HG03521 (cell line): ENCODE measurements around the gene CR2.
"Not testable (repeated sequence)": the region's sequence is repeated elsewhere in the genome, so short reads cannot be mapped to it uniquely, and the experiment has no call there.

Experiments
- ATAC-seq: cut with Tn5 transposase; IDR thresholded peaks from one replicate; pipeline ENCODE4 v1.9.1; 2021; ENCODE audit warnings: mild to moderate bottlenecking, moderate library complexity; ENCODE audit not compliant: unreplicated experiment

CR2 gene

GRCh38 chr1:207454046-207454964 lies at the start of gene CR2:
TSS of gene CR2 (plus strand) at chr1:207454328. CDS start at chr1:207454419, 91 bp downstream.
- peak; percentile 81 for ATAC-seq

DNA sequence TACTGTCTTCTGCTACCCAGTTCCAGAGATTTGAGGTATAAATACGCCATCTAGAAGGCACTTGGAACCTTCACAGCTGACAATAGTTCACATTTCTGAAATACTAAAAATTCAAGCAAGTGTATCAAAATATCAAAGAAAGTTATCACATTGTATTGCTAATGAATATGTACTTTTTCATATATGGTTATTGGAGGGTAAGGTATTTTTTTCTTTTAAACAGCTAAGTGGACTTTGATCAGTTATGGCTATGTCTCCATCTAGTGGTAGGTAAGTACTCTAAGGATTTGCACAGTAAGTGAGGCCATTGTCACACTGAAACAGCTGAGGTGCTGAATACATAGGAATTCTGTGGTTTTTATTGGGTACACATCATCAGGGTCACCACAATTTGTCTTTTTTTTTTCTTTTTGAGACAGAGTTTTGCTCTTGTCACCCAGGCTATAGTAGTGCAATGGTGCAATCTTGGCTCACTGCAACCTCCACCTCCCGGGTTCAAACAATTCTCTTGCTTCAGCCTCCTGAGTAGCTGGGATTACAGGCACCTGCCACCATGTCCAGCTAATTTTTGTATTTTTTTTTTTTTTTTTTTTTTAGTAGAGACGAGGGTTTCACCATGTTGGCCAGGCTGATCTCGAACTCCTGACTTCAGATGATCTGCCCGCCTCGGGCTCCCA lies 49.1 kb upstream of the CR2 start:
- no peak for ATAC-seq

DNA sequence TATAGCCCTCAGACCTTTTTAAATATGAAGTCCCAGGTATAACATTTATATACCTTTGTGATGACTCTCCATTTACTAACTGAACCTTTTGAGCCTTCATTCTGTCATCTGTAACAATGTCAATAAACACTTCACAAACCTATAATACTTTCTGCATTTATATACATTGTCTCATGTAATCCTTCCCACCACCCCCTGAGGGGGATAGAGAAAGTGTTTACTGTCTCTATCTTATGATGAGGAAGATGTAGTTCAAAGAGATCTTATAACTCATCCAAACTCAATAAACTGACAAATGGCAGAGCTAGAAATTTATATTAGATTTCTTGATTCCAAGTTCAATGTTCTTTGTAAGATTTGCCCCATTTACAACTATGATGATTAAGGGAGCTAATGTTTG lies 48.3 kb upstream of the CR2 start:
- ATAC-seq = no peak

GRCh38 chr1:207407655-207408260 lies 46.4 kb upstream of the CR2 start:
- no peak for ATAC-seq

- ATAC-seq = no peak
Observed at GRCh38 chr1:207412845-207413244, 41.3 kb upstream of the CR2 start.

DNA sequence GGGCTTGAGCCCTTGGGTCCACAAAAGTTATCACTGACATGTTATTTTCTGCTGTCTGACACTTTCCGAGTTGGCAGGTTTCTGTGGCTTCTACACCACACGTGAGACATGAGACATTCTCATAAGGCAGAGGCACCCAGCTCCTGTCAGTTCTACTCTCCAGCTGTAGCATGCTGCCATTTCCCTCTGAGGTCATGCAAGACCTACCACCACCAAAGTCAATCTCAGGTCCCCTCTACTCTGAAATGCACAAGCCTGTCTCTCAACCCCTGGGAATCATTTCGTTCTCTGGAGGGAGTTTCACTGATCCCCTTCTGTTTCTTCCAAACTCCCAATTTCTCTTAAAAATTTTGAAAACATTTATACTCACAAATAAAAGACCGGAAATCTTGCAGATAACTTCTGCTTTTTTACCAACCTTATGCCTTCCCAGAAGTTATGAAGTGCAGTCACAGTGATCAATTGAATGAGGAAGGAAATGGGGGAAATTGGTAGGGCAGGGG lies 39.5 kb upstream of the CR2 start:
- peak; percentile 98 for ATAC-seq

- no peak for ATAC-seq
Observed at GRCh38 chr1:207417076-207417475, 37.1 kb upstream of the CR2 start.

DNA sequence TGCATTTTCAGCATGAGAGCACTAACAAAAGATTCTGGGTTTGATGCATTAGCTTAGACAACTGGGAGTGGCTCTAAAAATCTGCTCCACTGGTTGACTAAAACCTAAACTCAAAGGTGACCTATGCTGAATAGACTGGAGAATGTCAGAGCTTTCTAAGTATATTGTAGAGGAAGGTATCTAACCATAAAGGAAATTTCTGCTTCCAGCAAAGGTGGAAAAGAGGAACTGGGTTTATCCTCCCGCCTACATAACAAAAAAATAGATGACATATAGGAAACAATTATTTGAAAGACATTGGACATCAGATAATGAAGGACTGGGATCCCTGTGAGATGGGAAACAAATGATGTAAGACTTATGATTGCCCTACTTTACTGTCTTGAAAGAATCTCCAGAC lies 35.8 kb upstream of the CR2 start:
- ATAC-seq = no peak

DNA sequence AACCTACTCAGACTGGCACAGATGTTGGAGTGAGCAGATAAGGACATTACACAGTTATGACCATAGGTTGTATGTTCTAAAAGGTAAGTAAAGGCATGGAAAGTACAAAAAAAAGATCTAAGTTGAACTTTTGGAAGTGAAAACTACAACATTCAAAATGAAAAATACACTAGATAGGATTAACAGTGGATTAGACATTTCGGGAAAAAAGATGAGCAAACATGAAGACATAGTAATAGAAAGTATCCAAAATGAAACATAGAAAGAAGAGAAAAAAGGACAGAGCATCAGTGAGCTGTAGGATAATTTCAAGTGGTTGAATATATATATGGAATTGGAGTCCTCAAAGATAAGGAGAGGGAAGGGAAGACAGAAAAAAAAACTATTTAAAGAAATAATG lies 34.0 kb upstream of the CR2 start:
- ATAC-seq = no peak

- no peak for ATAC-seq
Observed at GRCh38 chr1:207421078-207421477, 33.0 kb upstream of the CR2 start.

DNA sequence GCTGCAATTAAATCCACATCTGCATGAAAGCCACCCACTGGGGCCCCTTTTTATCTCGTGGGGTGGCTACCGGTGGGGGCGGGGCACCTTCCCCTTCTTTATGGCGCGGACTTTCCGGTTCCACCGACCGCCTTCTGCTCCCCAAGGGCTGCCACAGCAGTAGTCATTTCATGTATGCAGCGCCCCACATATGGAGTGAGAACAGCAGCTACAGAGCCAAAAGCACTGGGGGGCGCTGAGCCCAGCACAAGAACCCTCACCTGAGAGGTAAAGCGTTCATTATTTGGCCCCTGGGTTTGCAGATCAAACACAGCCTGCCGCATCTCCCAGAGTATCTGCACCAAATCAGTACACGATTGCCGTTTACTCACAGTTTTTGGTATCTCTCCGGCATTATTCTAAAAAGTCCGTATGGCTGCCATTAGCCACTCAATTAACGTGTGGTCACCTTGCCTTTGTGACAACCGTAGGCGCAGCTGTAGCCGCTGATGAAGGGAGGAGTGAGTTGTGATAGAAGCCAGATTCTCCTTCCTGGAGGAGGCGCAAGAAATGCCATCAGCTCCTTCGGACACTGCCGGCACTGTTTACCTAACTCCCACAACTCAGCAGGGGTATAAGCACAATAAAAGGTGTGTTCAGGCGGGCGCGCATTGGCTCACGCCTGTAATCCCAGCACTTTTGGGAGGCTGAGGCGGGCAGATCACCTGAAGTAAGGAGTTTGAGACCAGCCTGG lies 30.4 kb upstream of the CR2 start:
- ATAC-seq = no peak

DNA sequence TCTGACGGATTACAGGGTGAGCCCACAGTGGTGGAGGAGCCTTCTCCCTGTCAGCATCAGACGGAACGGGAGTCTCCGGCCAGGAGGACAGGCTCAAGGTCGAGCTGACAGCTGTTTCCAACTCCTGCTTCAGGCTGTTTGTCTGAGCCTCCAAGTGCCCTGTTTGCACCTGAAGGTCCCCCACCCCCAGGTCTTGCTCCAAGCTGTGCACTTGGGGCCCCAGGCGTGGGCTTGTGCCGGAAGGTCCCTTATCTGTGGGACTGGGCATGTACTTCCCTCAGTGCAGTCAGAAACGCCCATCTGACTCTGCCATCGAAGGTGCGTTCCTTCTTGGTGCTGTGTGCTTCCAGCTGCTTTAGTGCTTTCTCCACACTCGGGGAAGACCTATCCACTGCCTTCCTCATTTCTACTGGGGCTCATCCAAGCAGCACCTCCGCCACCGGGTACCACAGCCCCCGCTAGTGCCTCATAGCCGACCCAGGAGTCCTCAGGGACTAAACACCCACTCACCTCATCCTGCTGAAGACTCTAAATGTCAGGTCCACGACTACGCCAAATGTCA lies 29.5 kb upstream of the CR2 start:
- no peak for ATAC-seq

GRCh38 chr1:207427832-207428585 lies 26.1 kb upstream of the CR2 start:
- ATAC-seq = no peak

DNA sequence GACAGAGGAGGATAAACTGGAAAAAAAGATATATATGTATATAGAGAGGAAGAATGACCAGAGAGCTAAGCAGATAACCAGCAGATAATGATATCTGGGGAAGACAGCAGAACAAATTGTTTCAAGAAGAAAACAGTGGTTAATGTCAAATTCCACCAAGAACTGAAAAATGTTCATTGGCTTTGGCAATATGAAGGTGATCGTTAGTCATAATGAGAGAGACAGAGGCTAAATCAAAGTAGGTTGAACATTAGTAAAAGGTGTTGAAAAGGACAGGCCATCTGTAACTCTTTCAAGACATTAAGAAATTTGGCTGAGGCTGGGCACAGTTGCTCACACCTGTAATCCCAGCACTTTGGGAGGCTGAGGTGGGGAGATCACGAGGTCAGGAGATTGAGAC lies 25.3 kb upstream of the CR2 start:
- ATAC-seq = no peak

DNA sequence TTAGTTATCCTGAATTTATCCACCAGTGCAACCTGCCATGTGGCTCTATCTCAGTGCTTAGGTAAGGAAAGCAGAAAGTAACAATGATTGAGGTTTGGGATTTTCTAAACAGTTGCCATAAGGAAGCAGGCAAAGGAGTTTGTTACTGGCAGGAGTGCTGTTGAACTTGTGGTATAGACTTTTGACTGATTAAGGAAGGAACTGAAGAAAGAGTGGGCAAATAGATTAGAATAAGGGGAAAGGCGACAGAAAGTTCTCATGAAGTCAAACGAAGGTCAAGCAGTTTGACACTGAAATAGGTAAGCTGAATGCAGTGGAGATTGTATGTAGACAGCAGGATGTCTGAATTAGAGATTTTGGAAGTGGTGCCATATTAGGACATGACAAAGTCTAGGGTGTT lies 24.2 kb upstream of the CR2 start:
- ATAC-seq = no peak

DNA sequence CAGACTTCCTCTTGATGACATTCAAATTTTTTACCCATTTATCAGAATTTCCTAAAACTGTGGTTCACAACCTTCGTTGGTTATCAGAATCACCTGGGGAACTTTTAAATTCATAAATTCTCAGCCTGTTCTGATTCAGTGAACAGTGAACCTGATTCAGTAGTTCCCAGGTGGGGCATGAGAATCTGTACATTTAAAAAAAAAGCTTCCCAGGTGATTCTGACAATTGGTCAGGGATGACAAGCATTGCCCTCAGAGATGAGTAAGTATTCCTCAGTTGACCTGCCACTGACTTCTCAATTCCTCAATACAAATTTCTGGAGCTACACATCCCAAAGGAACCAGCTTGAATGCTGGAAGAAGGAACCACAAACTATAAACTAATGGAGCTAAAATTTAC lies 23.5 kb upstream of the CR2 start:
- ATAC-seq = no peak

DNA sequence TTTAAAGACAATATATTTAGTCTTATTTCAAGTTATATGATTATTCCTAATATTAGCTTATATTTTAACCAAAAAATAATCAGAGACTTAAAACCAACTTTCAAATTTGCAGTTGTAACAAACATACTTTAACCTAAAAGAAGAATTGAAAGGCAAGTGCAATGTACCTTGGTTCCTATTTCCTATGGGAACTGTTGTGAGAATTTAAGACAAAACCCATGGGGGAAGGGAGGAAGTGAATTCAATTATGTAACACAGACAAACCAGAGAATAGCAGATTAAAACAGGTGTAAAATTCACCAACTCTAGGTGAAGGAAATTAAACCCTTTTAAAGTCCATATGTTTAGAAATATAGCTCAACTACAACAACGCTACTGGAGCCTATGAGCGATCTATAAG lies 22.6 kb upstream of the CR2 start:
- no peak for ATAC-seq

GRCh38 chr1:207433435-207433834 lies 20.7 kb upstream of the CR2 start:
- ATAC-seq = no peak

DNA sequence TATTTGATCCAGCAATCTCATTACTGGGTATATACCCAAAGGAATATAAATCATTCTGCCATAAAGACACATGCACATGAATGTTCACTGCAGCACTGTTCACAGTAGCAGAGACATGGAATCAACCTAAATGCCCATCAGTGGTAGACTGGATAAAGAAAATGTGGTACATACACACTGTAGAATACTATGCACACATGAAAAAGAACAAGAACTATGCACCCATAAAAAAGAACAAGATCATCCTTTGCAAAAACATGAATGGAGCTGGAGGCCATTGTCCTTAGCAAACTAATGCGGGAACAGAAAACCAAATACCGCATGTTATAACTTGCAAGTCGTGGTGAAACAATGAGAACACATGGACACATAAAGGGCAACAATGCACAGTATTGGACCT lies 17.4 kb upstream of the CR2 start:
- ATAC-seq = not testable (repeated sequence)

DNA sequence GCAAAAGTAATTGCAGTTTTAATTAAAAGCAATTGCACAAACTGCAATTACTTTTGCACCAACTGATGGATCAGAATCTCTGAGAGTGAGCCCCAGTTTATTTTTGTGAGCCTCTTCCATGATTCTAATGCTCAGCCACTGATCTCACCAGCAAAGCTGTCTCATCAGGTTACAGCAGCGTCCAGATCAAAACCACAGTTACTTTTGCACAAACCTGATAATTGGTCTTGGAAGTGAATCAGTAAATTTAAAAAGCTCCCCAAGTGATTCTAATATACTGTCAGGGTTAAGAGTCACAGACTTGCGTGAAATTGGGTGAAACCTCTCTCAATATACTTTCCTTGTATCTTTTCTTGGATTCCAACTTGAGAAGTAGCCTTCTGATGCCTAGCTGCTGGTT lies 13.5 kb upstream of the CR2 start:
- ATAC-seq = no peak
